22Rv1 (cell line): ENCODE measurements around the gene ITGAV.
A peak's percentile ranks its signal among the peaks of the same experiment; 100 is the strongest.

ENCODE experiments used
- H3K27ac ChIP-seq: fragments of 450-650 bp; 2 replicates; pipeline ENCODE4 v1.5.1; 2017
- ZFX ChIP-seq: fragments of 450-650 bp; IDR thresholded peaks from 2 replicates; pipeline ENCODE4 v1.6.1; 2017; ENCODE audit warnings: antibody characterized with exemption, borderline replicate concordance
- TF ChIP-seq, protein P1 (sequence below): fragments of 450-650 bp; IDR thresholded peaks from 2 replicates; pipeline ENCODE4 v1.5.1; 2017; ENCODE audit warnings: mild to moderate bottlenecking

Gene ITGAV

DNA sequence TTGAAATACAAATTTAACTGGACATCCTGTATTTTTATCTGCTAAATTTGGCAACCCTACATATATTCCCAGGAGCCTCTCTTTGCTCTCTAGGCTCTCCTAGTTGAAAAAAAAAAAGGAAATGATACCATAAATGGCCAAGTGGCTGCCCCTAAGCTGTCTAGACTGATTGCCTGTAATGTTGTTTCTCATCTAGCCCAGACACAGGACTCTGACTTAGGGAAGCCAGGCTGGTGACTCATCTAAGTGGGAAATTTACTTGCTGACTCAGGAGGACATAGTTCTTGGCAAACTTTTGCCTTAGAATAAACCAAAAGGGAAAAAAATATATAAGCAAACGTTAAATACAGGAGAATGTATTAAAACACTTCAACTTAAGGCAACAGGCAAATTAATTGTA, 14.6 kb upstream of the ITGAV start:
- TF ChIP-seq, protein P1, sequence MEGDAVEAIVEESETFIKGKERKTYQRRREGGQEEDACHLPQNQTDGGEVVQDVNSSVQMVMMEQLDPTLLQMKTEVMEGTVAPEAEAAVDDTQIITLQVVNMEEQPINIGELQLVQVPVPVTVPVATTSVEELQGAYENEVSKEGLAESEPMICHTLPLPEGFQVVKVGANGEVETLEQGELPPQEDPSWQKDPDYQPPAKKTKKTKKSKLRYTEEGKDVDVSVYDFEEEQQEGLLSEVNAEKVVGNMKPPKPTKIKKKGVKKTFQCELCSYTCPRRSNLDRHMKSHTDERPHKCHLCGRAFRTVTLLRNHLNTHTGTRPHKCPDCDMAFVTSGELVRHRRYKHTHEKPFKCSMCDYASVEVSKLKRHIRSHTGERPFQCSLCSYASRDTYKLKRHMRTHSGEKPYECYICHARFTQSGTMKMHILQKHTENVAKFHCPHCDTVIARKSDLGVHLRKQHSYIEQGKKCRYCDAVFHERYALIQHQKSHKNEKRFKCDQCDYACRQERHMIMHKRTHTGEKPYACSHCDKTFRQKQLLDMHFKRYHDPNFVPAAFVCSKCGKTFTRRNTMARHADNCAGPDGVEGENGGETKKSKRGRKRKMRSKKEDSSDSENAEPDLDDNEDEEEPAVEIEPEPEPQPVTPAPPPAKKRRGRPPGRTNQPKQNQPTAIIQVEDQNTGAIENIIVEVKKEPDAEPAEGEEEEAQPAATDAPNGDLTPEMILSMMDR, result no peak
- no peak for TF ChIP-seq ZFX
- H3K27ac ChIP-seq, result no peak overlapping the region

DNA sequence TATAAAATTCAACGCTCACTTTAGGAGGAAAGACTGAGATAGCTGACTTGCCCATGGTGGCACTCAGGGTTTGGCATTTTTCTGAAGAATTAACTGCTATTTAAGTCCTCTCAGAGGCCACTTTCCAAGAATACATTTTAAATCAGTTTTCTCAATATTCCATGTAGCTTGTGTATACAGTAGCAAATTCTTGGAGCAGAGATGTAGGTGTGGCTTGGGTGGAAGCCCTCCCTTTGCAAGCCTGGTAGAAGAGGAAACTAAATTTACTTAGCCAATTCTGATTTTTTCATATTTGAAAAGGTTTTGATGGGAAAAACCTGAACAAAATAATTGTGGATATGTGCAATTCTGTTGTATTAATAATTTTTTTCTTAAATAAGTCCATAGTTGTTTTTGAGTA, 14.0 kb upstream of the ITGAV start:
- H3K27ac ChIP-seq, result no peak overlapping the region
- TF ChIP-seq ZFX, result no peak
- TF ChIP-seq, protein P1, result no peak

DNA sequence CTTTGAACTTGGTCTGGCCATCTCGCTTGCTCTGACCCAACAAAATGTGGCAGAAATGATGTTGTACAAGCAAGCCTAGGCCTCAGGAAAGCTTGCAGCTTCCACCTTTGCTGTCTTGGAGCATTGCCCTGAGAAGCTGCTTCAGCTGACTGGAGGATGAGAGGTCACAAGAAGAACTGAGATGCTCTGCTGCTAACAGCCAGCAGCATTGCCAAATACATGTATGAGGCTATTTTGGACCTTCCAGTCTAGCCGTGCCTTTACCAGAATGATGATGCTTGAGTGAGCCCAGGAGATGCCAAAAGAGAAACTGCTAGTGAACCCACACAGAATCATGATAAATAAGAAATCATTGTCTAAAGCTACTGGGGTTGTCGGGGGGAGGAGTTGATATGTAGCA, 13.2 kb upstream of the ITGAV start:
- no peak for TF ChIP-seq ZFX
- TF ChIP-seq, protein P1, result no peak
- H3K27ac ChIP-seq, result no peak overlapping the region

DNA sequence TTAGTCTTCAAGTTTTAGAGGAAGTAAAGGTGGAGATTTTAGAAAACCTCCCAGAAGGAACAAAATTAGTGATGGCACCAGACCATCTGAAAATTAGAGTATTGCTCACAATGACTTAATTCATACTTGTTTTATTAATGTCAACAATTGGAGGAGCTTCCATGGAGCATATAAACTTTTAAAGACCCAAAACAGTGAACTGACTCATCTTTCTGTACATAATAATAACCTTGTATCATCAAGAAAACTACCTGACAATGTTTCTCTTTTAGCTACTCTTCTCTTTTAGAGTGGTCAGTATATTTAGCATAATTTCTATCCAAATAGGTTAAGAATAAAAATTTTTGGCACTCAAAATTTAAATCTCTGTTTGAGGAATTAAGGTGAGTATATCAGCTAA, 7.2 kb upstream of the ITGAV start:
- no peak overlapping the region for H3K27ac ChIP-seq
- no peak for TF ChIP-seq ZFX
- TF ChIP-seq, protein P1, result no peak

DNA sequence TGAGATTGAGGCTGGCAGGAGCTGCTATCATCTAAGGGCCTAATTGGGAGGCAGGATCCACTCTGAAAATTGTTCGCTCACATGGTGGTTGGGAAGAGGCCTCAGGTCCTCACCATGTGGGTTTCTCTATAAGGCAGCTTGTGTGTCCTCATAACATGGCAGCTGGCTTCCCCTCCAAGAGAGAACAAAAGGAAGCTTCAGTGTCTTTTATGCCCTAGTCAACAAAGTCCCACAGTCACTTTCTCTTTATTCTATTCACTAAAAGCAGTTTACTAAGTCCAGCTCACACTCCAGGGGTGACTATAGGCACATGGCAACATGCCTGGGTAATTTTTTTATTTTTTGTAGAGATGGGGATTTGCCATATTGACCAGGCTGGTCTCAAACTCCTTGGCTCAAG, 5.8 kb upstream of the ITGAV start:
- no peak for TF ChIP-seq ZFX
- TF ChIP-seq, protein P1, result no peak
- no peak overlapping the region for H3K27ac ChIP-seq

GRCh38 chr2:186588421-186588820, 1.4 kb upstream of the ITGAV start:
- TF ChIP-seq ZFX, result no peak
- TF ChIP-seq, protein P1, result no peak
- no peak overlapping the region for H3K27ac ChIP-seq

- H3K27ac ChIP-seq, result peak overlapping the region; percentile 74
- no peak for TF ChIP-seq ZFX
- TF ChIP-seq, protein P1, result no peak
Observed at GRCh38 chr2:186588940-186589611, 780 bp upstream of the ITGAV start.
